HepG2 (cell line): Measurements from ENCODE around the gene REM2. TPM values are rescaled to one million over a fixed set of nuclear protein-coding genes. Genes with fewer than 3 reads are reported as not detected.
A peak's percentile ranks its signal among the peaks of the same experiment; 100 is the strongest.

ENCODE experiments used
- ATAC-seq: fragments of 200-7000 bp; cut with Tn5 transposase; 3 replicates; pipeline ENCODE4 v1.9.1; 2020; ENCODE audit warnings: mild to moderate bottlenecking, moderate library complexity
- BruUV-seq: library from RNA; stranded (reverse); fragments of 400-500 nt; replicated peaks from 2 replicates; lab custom pipeline; 2021; lab: Mats Ljungman, UMichigan
- CTCF ChIA-PET: fragments of 300-600 bp; formaldehyde crosslinking; extraction: SDS; loops from one replicate; lab custom pipeline; 2021; ENCODE audit warnings: low total read pairs, inconsistent platforms, low intra/inter-chr PET ratio; lab: Yijun Ruan, JAX
- POLR2A ChIA-PET: fragments of 350-600 bp; sonication (Branson Sonifier 250); formaldehyde crosslinking; loops from one replicate; lab custom pipeline; 2020; ENCODE audit warnings: antibody characterized with exemption, inconsistent platforms; lab: Yijun Ruan, JAX
- DNase-seq: peaks from one replicate; pipeline ENCODE4 v3.0.0-alpha.2; 2015; ENCODE audit warnings: low spot score
- FAIRE-seq: peaks from 3 replicates; lab custom pipeline; 2011; peaks lifted over from hg19 to GRCh38; lab: Jason Lieb, UNC
- H2AFZ ChIP-seq: one replicate; pipeline ENCODE4 v1.6.1; 2011; ENCODE audit warnings: low read length, inconsistent platforms
- H3K27ac ChIP-seq: fragments of 300-600 bp; 3 replicates; pipeline ENCODE4 v1.8.0; 2011; ENCODE audit warnings: mixed run types, mild to moderate bottlenecking, mixed read lengths, low read length, inconsistent platforms; ENCODE audit not compliant: insufficient read depth; ENCODE audit errors: extremely low read length
- H3K27me3 ChIP-seq, 2 experiments: fragments of 200-600 bp in 1 of 2; 2 replicates in 1 of 2; 3 replicates in 1 of 2; pipeline versions ENCODE4 v1.6.0 to v1.8.0; 2011; ENCODE audit warnings: low read length in 2 of 2, mild to moderate bottlenecking in 2 of 2, moderate library complexity in 2 of 2, inconsistent platforms in 1 of 2; ENCODE audit not compliant: insufficient read depth in 2 of 2, control insufficient read depth in 1 of 2
- H3K36me3 ChIP-seq, 2 experiments: fragments of 200-600 bp in 1 of 2; replicated peaks in 1 of 2; 2 replicates in 1 of 2; 3 replicates in 1 of 2; pipeline versions ENCODE4 v1.5.1 to v1.8.0; 2011; ENCODE audit warnings: low read length in 2 of 2, inconsistent platforms in 1 of 2; ENCODE audit not compliant: insufficient read depth in 2 of 2, control insufficient read depth in 1 of 2
- H3K4me1 ChIP-seq: 2 replicates; pipeline ENCODE4 v1.5.1; 2012; ENCODE audit warnings: low read length, inconsistent platforms; ENCODE audit not compliant: insufficient read depth
- H3K4me2 ChIP-seq: 2 replicates; pipeline ENCODE4 v1.6.0; 2011; ENCODE audit warnings: low read depth, low read length, inconsistent platforms
- H3K4me3 ChIP-seq, 3 experiments: fragments of 200-600 bp in 1 of 3; sonication (generic), shearing (Covaris generic) in 1 of 3; replicated peaks in 1 of 3; 2 replicates each; pipeline ENCODE4 v1.5.1; 2011 to 2016; ENCODE audit warnings: low read length in 3 of 3, inconsistent platforms in 2 of 3, low read depth in 2 of 3, mild to moderate bottlenecking in 2 of 3, control low read depth in 1 of 3, mixed read lengths in 1 of 3; ENCODE audit not compliant: insufficient read depth in 1 of 3
- H3K79me2 ChIP-seq: one replicate; pipeline ENCODE4 v1.6.1; 2011; ENCODE audit warnings: low read length, inconsistent platforms; ENCODE audit not compliant: insufficient read depth
- H3K9ac ChIP-seq: 2 replicates; pipeline ENCODE4 v1.6.0; 2011; ENCODE audit warnings: mild to moderate bottlenecking, low read depth, low read length, inconsistent platforms; ENCODE audit not compliant: insufficient read depth
- H3K9me3 ChIP-seq: 2 replicates; pipeline ENCODE4 v1.5.1; 2012; ENCODE audit warnings: mild to moderate bottlenecking, low read length
- H4K20me1 ChIP-seq: 2 replicates; pipeline ENCODE4 v1.6.0; 2011; ENCODE audit warnings: inconsistent platforms, mild to moderate bottlenecking, low read length, moderate library complexity; ENCODE audit not compliant: insufficient read depth
- IRF2 ChIP-seq: IDR thresholded peaks from 2 replicates; pipeline ENCODE4 v1.6.1; 2018; ENCODE audit warnings: missing genetic modification reagents, missing compliant biosample characterization
- KMT2A ChIP-seq: sonication (generic); formaldehyde crosslinking; IDR thresholded peaks from 2 replicates; pipeline ENCODE4 v1.4.0; 2020; ENCODE audit warnings: missing genetic modification reagents
- SIX1 ChIP-seq: sonication (generic); formaldehyde crosslinking; IDR thresholded peaks from 2 replicates; pipeline ENCODE4 v1.4.0; 2020; ENCODE audit warnings: missing genetic modification reagents, borderline replicate concordance
- ZNF205 ChIP-seq: IDR thresholded peaks from 2 replicates; pipeline ENCODE4 v1.6.1; 2018; ENCODE audit warnings: missing biosample characterization, missing genetic modification reagents
- ZNF335 ChIP-seq: sonication (generic); formaldehyde crosslinking; IDR thresholded peaks from 2 replicates; pipeline ENCODE4 v1.4.0; 2020; ENCODE audit warnings: missing genetic modification reagents
- ZNF556 ChIP-seq: sonication (generic); formaldehyde crosslinking; IDR thresholded peaks from 2 replicates; pipeline ENCODE4 v1.4.0; 2020; ENCODE audit warnings: mild to moderate bottlenecking, missing genetic modification reagents, borderline replicate concordance
- ZNF878 ChIP-seq: sonication (generic); formaldehyde crosslinking; IDR thresholded peaks from 2 replicates; pipeline ENCODE4 v1.8.1; 2023; ENCODE audit warnings: mild to moderate bottlenecking, missing genetic modification reagents, moderate library complexity
- ZNF891 ChIP-seq: sonication (generic); formaldehyde crosslinking; IDR thresholded peaks from 2 replicates; pipeline ENCODE4 v1.5.0; 2020; ENCODE audit warnings: mild to moderate bottlenecking, missing genetic modification reagents
- WGBS: methylation state at CpG from one replicate; pipeline ENCODE4 v1.1.6; 2017; ENCODE audit warnings: low lambda C conversion rate; 5-methylcytosine and 5-hydroxymethylcytosine counted together
- in situ Hi-C: cut with HindIII; loops from 2 replicates; pipeline ENCODE4 v1.10.0; 2017; ENCODE audit warnings: low pct_unique_long_range_greater_than_20kb; ENCODE audit not compliant: extremely low pct_ligation_motif_present
- intact Hi-C: fragments of 100-400 bp; cut with micrococcal nuclease; formaldehyde crosslinking; loops from one replicate; pipeline ENCODE4 v1.10.0; 2022; ENCODE audit not compliant: unreplicated experiment
- polyA plus RNA-seq, 8 experiments: library from polyadenylated mRNA; depleted of rRNA in 3 of 8; stranded (reverse) in 7 of 8; unstranded in 1 of 8; fragments of >200 nt; fragmentation: Illumina TruSeq in 4 of 8; extraction: Trizol in 4 of 8; gene quantifications; 2 replicates each; pipeline versions ENCODE4 v1.2.1 to v1.2.3, GENCODE V29; 2011 to 2016; ENCODE audit warnings: low read depth in 4 of 8, missing spikeins in 1 of 8, mixed read lengths in 1 of 8; ENCODE audit not compliant: insufficient read depth in 1 of 8
- total RNA-seq, 5 experiments: library from RNA; depleted of rRNA; stranded (reverse); fragments of >200 nt; fragmentation: Illumina TruSeq; extraction: Trizol; gene quantifications; 2 replicates each; pipeline ENCODE4 v1.2.3, GENCODE V29; 2016; ENCODE audit warnings: low read depth in 1 of 5
- TF ChIP-seq, protein P1 (sequence below): sonication (generic); formaldehyde crosslinking; IDR thresholded peaks from 2 replicates; pipeline ENCODE4 v1.4.0; 2020; ENCODE audit warnings: missing genetic modification reagents
- TF ChIP-seq, protein P2 (sequence below), 2 experiments: sonication (generic) in 1 of 2; formaldehyde crosslinking in 1 of 2; IDR thresholded peaks; 2 replicates each; pipeline versions ENCODE4 v1.4.0 to v1.6.1; 2018 to 2020; ENCODE audit warnings: missing genetic modification reagents in 2 of 2, borderline replicate concordance in 1 of 2, low read depth in 1 of 2, mild to moderate bottlenecking in 1 of 2, missing biosample characterization in 1 of 2
- TF ChIP-seq, protein P3 (sequence below): sonication (generic); formaldehyde crosslinking; IDR thresholded peaks from 2 replicates; pipeline ENCODE4 v1.4.0; 2020; ENCODE audit warnings: low read depth, mild to moderate bottlenecking, missing genetic modification reagents
- TF ChIP-seq, protein P4 (sequence below): sonication (generic); formaldehyde crosslinking; IDR thresholded peaks from 2 replicates; pipeline ENCODE4 v1.4.0; 2020; ENCODE audit warnings: mild to moderate bottlenecking, missing genetic modification reagents
- TF ChIP-seq, protein P5 (sequence below): sonication (generic); formaldehyde crosslinking; conservative IDR thresholded peaks from 2 replicates; pipeline ENCODE4 v1.8.1; 2023; ENCODE audit warnings: missing genetic modification reagents

REM2 gene
- total and polyA plus RNA-seq, 2 of the 13 experiments (the other 11 are each of a cell fraction or from before 2014, with no cell fraction given), result 0.20 TPM; not detected in 1

DNA sequence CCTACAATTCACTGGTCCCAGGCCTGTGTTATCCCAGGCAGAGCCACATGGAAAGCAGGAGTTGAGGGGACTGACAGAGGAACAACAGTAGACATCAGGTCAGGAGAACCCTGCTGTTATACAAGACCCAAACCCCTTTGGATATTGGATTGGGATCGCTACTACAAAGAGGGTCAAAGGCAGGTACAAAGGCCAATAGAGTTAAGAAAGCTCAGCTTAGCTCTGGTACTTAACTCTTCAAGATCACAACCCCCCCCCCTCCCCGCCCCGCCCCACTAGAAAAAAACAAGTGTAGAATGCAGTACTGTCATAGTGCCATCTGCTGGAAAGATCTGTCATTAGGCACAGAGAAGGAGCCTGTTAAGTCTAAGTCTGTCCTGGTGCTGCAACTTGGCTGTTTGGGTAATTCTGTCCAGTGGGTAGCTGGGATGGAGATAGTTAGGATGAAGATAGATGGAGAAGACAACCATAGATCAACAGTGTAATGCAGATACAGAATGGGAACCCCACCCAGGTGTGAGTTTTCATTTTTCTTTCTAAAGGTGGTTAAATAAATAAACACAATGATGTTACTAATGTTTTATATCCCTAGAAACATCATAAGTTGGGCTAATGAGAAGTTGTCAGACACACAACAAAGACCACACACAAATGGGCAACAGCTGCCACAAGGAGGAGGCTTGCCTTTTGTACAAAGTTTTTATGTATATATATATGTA is 17.2 kb downstream of the REM2 start:
- WGBS, result 4% methylated on average over 3 of the region's 3 CpGs
- in situ Hi-C loops, result loop anchor here (5.0 kb wide), 1 partner anchor 78 kb away; no protein-coding TSS in a partner anchor
- TF ChIP-seq ZNF335 (CRISPR knock-in tag) (0 out of 2 replicates have a peak, but pooled peaks have one; percentile 19), SIX1 (CRISPR knock-in tag) (peak; percentile 28; the same call in 1 of the 2 replicates), ZNF891 (CRISPR knock-in tag) (no peak), KMT2A (no peak), ZNF205 (0 out of 2 replicates have a peak, but pooled peaks have one; percentile 62), IRF2 (CRISPR knock-in tag) (peak; percentile 65; the same call in 1 of the 2 replicates), ZNF556 (CRISPR knock-in tag) (no peak; the same call in 1 of the 2 replicates), ZNF878 (0 out of 2 replicates have a peak, but pooled peaks have one; percentile 8)
- TF ChIP-seq, protein P1, sequence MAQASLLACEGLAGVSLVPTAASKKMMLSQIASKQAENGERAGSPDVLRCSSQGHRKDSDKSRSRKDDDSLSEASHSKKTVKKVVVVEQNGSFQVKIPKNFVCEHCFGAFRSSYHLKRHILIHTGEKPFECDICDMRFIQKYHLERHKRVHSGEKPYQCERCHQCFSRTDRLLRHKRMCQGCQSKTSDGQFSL (CRISPR knock-in tag), result peak; percentile 88
- TF ChIP-seq, protein P2, sequence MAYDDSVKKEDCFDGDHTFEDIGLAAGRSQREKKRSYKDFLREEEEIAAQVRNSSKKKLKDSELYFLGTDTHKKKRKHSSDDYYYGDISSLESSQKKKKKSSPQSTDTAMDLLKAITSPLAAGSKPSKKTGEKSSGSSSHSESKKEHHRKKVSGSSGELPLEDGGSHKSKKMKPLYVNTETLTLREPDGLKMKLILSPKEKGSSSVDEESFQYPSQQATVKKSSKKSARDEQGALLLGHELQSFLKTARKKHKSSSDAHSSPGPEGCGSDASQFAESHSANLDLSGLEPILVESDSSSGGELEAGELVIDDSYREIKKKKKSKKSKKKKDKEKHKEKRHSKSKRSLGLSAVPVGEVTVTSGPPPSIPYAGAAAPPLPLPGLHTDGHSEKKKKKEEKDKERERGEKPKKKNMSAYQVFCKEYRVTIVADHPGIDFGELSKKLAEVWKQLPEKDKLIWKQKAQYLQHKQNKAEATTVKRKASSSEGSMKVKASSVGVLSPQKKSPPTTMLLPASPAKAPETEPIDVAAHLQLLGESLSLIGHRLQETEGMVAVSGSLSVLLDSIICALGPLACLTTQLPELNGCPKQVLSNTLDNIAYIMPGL (CRISPR knock-in tag; IDR thresholded peaks at IDR 0.05; ENCODE audit: borderline replicate concordance in 1 of 2, low read depth in 1 of 2), result peak in 1 of 2 experiments; percentile 58; a peak in 1 of 4 replicates
- TF ChIP-seq, protein P3, sequence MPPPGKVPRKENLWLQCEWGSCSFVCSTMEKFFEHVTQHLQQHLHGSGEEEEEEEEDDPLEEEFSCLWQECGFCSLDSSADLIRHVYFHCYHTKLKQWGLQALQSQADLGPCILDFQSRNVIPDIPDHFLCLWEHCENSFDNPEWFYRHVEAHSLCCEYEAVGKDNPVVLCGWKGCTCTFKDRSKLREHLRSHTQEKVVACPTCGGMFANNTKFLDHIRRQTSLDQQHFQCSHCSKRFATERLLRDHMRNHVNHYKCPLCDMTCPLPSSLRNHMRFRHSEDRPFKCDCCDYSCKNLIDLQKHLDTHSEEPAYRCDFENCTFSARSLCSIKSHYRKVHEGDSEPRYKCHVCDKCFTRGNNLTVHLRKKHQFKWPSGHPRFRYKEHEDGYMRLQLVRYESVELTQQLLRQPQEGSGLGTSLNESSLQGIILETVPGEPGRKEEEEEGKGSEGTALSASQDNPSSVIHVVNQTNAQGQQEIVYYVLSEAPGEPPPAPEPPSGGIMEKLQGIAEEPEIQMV (CRISPR knock-in tag), result 0 out of 2 replicates have a peak, but pooled peaks have one; percentile 71
- TF ChIP-seq, protein P4, sequence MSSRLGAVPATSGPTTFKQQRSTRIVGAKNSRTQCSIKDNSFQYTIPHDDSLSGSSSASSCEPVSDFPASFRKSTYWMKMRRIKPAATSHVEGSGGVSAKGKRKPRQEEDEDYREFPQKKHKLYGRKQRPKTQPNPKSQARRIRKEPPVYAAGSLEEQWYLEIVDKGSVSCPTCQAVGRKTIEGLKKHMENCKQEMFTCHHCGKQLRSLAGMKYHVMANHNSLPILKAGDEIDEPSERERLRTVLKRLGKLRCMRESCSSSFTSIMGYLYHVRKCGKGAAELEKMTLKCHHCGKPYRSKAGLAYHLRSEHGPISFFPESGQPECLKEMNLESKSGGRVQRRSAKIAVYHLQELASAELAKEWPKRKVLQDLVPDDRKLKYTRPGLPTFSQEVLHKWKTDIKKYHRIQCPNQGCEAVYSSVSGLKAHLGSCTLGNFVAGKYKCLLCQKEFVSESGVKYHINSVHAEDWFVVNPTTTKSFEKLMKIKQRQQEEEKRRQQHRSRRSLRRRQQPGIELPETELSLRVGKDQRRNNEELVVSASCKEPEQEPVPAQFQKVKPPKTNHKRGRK (CRISPR knock-in tag), result no peak
- TF ChIP-seq, protein P5, sequence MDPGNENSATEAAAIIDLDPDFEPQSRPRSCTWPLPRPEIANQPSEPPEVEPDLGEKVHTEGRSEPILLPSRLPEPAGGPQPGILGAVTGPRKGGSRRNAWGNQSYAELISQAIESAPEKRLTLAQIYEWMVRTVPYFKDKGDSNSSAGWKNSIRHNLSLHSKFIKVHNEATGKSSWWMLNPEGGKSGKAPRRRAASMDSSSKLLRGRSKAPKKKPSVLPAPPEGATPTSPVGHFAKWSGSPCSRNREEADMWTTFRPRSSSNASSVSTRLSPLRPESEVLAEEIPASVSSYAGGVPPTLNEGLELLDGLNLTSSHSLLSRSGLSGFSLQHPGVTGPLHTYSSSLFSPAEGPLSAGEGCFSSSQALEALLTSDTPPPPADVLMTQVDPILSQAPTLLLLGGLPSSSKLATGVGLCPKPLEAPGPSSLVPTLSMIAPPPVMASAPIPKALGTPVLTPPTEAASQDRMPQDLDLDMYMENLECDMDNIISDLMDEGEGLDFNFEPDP (CRISPR knock-in tag), result no peak

More for the DNA sequence above, 17.2 kb downstream of the REM2 start:
- peak; percentile 39 for ATAC-seq
- H4K20me1 ChIP-seq, result no peaks in the 10 kb centered on the region
- FAIRE-seq, result peak; percentile 81
- H3K27ac ChIP-seq, result no peak overlapping the region
- POLR2A ChIA-PET, result interaction anchor here (1.1 to 5.3 kb wide), 5 partner anchors 11 to 195 kb away, joined by 4 to 44 read pairs (median 8); partner anchors contain the start of genes ACIN1, C14orf119, LRP10 and PRMT5
- H3K36me3 ChIP-seq, result no peaks in the 10 kb centered on the region
- intact Hi-C loops, result loop anchor here (1.0 kb wide), 6 partner anchors 28 to 343 kb away; no protein-coding TSS in a partner anchor
- H3K4me3 ChIP-seq, result no peak overlapping the region
- H3K27me3 ChIP-seq, result peaks cover 4 to 6% of the 10 kb centered on the region in 2 experiments; a peak in 2 of 5 replicates
- DNase-seq, result peak; percentile 83
- H3K4me1 ChIP-seq, result peaks cover 45% of the 10 kb centered on the region
- CTCF ChIA-PET, result interaction anchor here (0.8 to 6.2 kb wide), 7 partner anchors 28 to 343 kb away, joined by 3 to 67 read pairs (median 17); partner anchors contain the start of gene LRP10
- no peaks in the 10 kb centered on the region for H3K9me3 ChIP-seq
- H2AFZ ChIP-seq, result no peak overlapping the region
- no peak overlapping the region for H3K9ac ChIP-seq
- BruUV-seq, result no TSS peak
- H3K79me2 ChIP-seq, result no peaks in the 10 kb centered on the region
- peak overlapping the region; percentile 16; the same call in 1 of the 2 replicates for H3K4me2 ChIP-seq
